Stomach (tissue), 9 donors: ENCODE measurements around the gene FIGN. TPM values are rescaled to one million over a fixed set of nuclear protein-coding genes. Genes with fewer than 3 reads are reported as not detected.

Source experiments
- DNase-seq, 2 donors: peaks; one replicate each; pipeline versions ENCODE4 v3.0.0 to v3.0.0-alpha.2; 2013 to 2019
- H3K27ac ChIP-seq, 5 donors: fragments of 200-600 bp in 4 of 5; sonication (generic) in 4 of 5; one replicate each; pipeline ENCODE4 v1.5.1; 2013 to 2019; ENCODE audit warnings: mild to moderate bottlenecking in 1 of 5, moderate library complexity in 1 of 5
- H3K27me3 ChIP-seq, 3 donors: fragments of 200-600 bp; sonication (generic); one replicate each; pipeline ENCODE4 v1.5.1; 2017 to 2019; ENCODE audit warnings: mixed run types in 1 of 3
- H3K36me3 ChIP-seq, 4 donors: fragments of 200-600 bp; sonication (generic); 1 replicate in 3 of 4; 2 replicates in 1 of 4; pipeline ENCODE4 v1.5.1; 2016 to 2019
- H3K4me1 ChIP-seq, 4 donors: fragments of 200-600 bp; sonication (generic); one replicate each; pipeline ENCODE4 v1.5.1; 2016 to 2019
- H3K4me3 ChIP-seq, 4 donors: fragments of 200-600 bp; sonication (generic) in 3 of 4; one replicate each; pipeline ENCODE4 v1.5.1; 2016 to 2019; ENCODE audit warnings: mild to moderate bottlenecking in 1 of 4
- H3K9me3 ChIP-seq, 4 donors: fragments of 200-600 bp; sonication (generic); one replicate each; pipeline ENCODE4 v1.5.1; 2016 to 2019
- EP300 ChIP-seq: sonication (generic); formaldehyde crosslinking; IDR thresholded peaks from one replicate; pipeline ENCODE4 v1.6.1; 2017; ENCODE audit warnings: antibody characterized with exemption
- POLR2A ChIP-seq, 4 donors: fragments of 450-650 bp; IDR thresholded peaks; one replicate each; pipeline ENCODE4 v1.6.1; 2016; ENCODE audit warnings: antibody characterized with exemption in 4 of 4, control low read depth in 2 of 4, mild to moderate bottlenecking in 1 of 4, moderate library complexity in 1 of 4
- POLR2AphosphoS5 ChIP-seq, 3 donors: sonication (generic); formaldehyde crosslinking; IDR thresholded peaks; one replicate each; pipeline ENCODE4 v1.6.1; 2016; ENCODE audit warnings: antibody characterized with exemption in 3 of 3
- WGBS, 5 donors: extraction: QIAGEN DNeasy Blood & Tissue Kit in 3 of 5; methylation state at CpG; one replicate each; pipeline versions ENCODE4 v1.1.5 to v1.1.7; 2013 to 2018; 5-methylcytosine and 5-hydroxymethylcytosine counted together
- intact Hi-C: fragments of 100-400 bp; cut with DNase I; formaldehyde crosslinking; loops from one replicate; pipeline ENCODE4 v1.15.1; 2023; ENCODE audit warnings: low total_unique reads
- polyA plus RNA-seq, 3 donors: library from polyadenylated mRNA; stranded (reverse); fragments of 200-250 nt; gene quantifications; one replicate each; pipeline ENCODE4 v1.2.3, GENCODE V29; 2013
- total RNA-seq, 5 donors: library from RNA; depleted of rRNA; stranded (reverse); fragments of >200 nt; gene quantifications; one replicate each; pipeline versions ENCODE4 v1.1.0 to v1.2.3, GENCODE V29; 2014 to 2016
- TF ChIP-seq, protein P1 (sequence below), 7 experiments: fragments of 450-650 bp in 4 of 7; fragments of 200-600 bp in 3 of 7; sonication (generic) in 3 of 7; IDR thresholded peaks; one replicate each; pipeline ENCODE4 v1.5.1; 2016 to 2019; ENCODE audit warnings: antibody characterized with exemption in 7 of 7, control low read depth in 2 of 7, mild to moderate bottlenecking in 1 of 7
- donor health status: healthy with polysubstance abuse.
- donor health status: Bipolar disorder and iron deficiency.
- donor health status: healthy.

FIGN gene
- total and polyA plus RNA-seq, 8 donors = 0.33 to 8.9 (median 2.3) TPM

DNA sequence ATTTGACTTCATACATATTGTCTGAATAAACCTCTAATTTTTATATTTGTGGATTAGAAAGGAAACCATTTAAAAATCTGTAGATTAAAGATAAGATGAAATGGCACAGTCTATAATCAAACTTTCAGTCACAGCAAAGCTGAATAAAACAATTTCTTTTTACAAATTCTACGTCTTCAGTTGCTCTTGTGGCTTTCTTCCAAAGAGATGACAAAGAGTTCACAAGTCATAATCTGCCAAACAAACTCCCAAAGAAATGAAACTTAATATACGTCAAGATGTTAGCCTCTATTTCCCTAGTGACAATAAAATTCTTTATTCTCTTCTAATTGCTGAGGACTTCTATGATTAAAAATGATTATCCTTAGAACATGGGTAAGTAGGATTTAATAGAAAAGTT lies 66.3 kb downstream of the FIGN start:
- Histone ChIP-seq H3K4me3 (no peak overlapping the region), H3K27ac (no peak overlapping the region), H3K36me3 (no peaks in the 10 kb centered on the region), H3K4me1 (peaks cover 0 to 25% (median 9%) of the 10 kb centered on the region in 4 donors), H3K27me3 (no peaks in the 10 kb centered on the region), H3K9me3 (no peaks in the 10 kb centered on the region)
- DNase-seq = no peak
- no peak for TF ChIP-seq EP300
- no peak for TF ChIP-seq POLR2AphosphoS5 (IDR thresholded peaks at IDR 0.05)
- no peak for TF ChIP-seq POLR2A (IDR thresholded peaks at IDR 0.05)
- TF ChIP-seq, protein P1, sequence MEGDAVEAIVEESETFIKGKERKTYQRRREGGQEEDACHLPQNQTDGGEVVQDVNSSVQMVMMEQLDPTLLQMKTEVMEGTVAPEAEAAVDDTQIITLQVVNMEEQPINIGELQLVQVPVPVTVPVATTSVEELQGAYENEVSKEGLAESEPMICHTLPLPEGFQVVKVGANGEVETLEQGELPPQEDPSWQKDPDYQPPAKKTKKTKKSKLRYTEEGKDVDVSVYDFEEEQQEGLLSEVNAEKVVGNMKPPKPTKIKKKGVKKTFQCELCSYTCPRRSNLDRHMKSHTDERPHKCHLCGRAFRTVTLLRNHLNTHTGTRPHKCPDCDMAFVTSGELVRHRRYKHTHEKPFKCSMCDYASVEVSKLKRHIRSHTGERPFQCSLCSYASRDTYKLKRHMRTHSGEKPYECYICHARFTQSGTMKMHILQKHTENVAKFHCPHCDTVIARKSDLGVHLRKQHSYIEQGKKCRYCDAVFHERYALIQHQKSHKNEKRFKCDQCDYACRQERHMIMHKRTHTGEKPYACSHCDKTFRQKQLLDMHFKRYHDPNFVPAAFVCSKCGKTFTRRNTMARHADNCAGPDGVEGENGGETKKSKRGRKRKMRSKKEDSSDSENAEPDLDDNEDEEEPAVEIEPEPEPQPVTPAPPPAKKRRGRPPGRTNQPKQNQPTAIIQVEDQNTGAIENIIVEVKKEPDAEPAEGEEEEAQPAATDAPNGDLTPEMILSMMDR (IDR thresholded peaks at IDR 0.05) = no peak
- whole genome bisulfite sequencing, 5 donors = 59 to 78% (median 67%) methylated on average over 2 of the region's 2 CpGs
- intact Hi-C loops = no loop called here

DNA sequence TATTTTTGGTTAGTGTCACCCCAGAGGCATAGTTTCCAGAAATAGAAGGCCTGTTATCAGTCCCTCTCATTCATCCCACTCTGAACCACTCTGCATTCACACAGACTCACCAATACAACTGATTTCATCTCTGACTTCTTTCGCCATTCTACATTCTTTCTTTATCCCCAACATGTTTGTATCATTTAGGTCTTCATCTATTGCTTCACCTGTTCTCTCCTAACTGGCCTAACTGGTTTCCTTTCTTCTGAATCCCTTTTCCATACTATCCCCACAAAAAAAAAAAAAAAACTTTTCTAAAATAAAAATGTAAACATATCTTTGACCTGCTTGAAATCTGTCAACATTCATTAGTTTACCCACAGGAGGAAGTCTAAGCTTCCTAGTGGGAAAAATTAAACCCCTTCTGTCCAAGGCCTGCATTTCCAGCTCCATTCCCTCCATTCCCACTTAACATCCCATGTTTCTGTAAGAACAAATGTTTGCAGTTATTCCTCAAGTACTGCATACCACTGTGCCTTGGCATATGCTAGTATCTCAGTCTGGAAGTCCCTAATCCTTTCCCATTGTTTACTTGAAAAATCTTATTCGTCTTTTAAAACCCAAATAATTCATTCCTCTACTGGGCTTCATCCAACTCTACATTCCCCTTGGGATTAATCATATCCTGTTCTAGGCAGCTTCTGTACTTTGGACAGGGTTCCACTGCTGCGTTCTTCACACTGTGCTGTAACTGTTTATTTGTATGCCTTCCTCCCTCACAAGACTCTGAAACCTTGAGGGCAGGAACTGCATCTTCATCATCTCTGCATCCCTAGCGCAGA lies 68.5 kb downstream of the FIGN start:
- Histone ChIP-seq H3K27me3 (no peaks in the 10 kb centered on the region), H3K27ac (peak overlapping the region in 3 of 5 donors; percentile 11 to 40 (median 22)), H3K9me3 (no peaks in the 10 kb centered on the region), H3K4me1 (peaks cover 0 to 20% (median 9%) of the 10 kb centered on the region in 4 donors), H3K4me3 (no peak overlapping the region), H3K36me3 (no peaks in the 10 kb centered on the region)
- DNase-seq = peak in 1 of 2 donors; percentile 14
- WGBS, 5 donors = 41 to 58% (median 49%) methylated on average over 4 of the region's 4 CpGs
- peak in 2 of 3 donors; percentile 10 to 63 for TF ChIP-seq POLR2AphosphoS5 (IDR thresholded peaks at IDR 0.05)
- TF ChIP-seq, protein P1 (IDR thresholded peaks at IDR 0.05) = no peak
- TF ChIP-seq EP300 = no peak
- no peak for TF ChIP-seq POLR2A (IDR thresholded peaks at IDR 0.05)
- intact Hi-C loops = no loop called here

DNA sequence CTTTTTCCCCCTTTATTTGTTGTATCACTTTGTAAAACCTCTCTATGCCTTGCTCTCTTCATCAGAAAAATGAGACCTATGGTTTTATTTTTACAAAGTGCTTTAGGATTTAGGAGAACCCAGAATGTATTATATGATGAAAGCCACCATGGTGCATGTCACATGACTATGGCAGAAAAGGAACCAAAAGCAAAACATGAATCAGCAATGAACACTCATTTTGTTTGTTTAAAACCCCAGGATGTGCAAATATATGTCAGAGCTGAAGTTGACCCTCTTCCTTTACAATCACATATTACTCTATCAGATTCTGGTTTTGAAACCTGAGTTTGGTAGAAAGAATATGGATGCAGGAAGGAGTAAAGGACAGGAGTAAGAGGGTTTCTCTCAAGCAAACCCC lies 70.0 kb downstream of the FIGN start:
- no peak for DNase-seq
- H3K27ac ChIP-seq = no peak overlapping the region
- H3K4me1 ChIP-seq = peaks cover 0 to 25% (median 9%) of the 10 kb centered on the region in 4 donors
- H3K36me3 ChIP-seq = no peaks in the 10 kb centered on the region
- H3K9me3 ChIP-seq = no peaks in the 10 kb centered on the region
- TF ChIP-seq POLR2AphosphoS5 (IDR thresholded peaks at IDR 0.05) (no peak), EP300 (no peak), POLR2A (IDR thresholded peaks at IDR 0.05) (no peak)
- TF ChIP-seq, protein P1 (IDR thresholded peaks at IDR 0.05) = no peak
- H3K4me3 ChIP-seq = no peak overlapping the region
- H3K27me3 ChIP-seq = no peaks in the 10 kb centered on the region
- intact Hi-C loops = no loop called here

DNA sequence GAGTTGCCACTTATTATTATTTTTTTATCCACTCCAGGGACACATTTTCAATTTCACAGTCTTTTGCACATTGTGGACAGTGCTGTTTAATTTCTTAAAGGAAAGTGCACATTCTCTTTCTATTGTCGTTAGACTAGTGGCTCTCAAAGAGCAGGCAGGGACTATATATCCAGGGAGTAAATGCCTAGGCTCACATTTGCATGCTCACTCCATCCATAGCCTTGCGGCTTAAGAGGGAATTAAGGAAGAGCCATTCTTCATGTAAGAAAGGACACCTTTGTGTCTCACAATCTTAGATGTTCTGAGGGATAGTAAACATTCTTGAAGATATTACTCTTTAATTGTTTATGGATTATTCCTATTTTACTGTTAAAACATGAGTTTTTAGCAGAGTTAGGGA lies 70.8 kb downstream of the FIGN start:
- DNase-seq = no peak
- no peak for TF ChIP-seq POLR2AphosphoS5 (IDR thresholded peaks at IDR 0.05)
- TF ChIP-seq POLR2A (IDR thresholded peaks at IDR 0.05) = no peak
- no peak for TF ChIP-seq EP300
- TF ChIP-seq, protein P1 (IDR thresholded peaks at IDR 0.05) = no peak
- Histone ChIP-seq H3K36me3 (no peaks in the 10 kb centered on the region), H3K27ac (no peak overlapping the region), H3K4me3 (no peak overlapping the region), H3K4me1 (peaks cover 0 to 25% (median 9%) of the 10 kb centered on the region in 4 donors), H3K27me3 (no peaks in the 10 kb centered on the region), H3K9me3 (no peaks in the 10 kb centered on the region)
- WGBS, 5 donors = 78 to 90% (median 85%) methylated on average over 2 of the region's 2 CpGs
- intact Hi-C loops = no loop called here
